DMS114 treated with DMSO at 0.1 percent for 48 hours (cell line): ENCODE results near the gene GORASP1.

Experiments
- DNase-seq: peaks from one replicate; lab custom pipeline; 2025; ENCODE audit not compliant: unreplicated experiment; lab: John Stamatoyannopoulos, UW

Gene GORASP1

DNA sequence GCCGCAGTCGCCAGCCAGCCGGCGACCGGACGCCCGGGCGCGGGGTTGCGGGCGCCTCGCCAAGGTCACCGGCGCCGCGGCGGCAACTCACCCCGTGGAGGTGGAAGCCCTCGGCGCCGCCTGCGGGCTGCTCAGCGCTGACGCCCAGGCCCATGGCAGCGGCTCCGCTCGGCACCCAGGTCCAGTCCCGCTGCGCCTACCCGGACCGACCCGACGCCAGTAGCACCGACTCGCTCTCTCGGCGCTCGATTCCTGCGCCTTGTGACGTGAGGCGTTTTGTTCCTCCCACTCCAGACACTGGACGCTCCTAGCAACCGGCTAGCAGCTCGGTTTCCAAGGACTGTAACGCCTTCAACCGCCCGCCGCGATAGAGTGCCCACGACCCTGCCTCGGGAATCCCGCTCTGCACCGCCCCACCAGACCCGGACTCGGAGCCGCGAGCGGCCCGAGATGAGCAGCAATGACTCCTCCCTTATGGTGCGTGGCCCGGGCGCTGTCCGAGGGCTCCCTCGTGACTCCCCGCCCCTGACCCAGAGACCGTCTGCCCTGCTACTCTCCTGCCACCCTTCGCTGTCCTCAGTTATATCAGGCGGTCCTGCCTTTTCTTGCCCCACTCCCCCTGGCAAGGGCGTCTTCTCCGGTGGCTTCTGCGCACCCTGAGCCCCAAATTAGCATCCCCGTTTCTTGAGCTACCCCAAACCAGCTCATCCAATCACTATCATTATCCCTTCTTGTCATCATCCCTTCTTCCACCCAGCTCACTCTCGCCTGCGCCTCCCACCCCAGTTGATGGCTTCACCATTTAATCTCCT lies at the start of gene GORASP1, which contains the start of gene TTC21A:
Gene GORASP1 (minus strand): TSS at position 240 of the 812 bp plus-strand sequence. CDS start 86 bp downstream, at position 154.
Gene TTC21A (plus strand): TSS at position 293 of the 812 bp plus-strand sequence. CDS start 158 bp downstream, at position 451.
- peak; percentile 64 for DNase-seq

DNA sequence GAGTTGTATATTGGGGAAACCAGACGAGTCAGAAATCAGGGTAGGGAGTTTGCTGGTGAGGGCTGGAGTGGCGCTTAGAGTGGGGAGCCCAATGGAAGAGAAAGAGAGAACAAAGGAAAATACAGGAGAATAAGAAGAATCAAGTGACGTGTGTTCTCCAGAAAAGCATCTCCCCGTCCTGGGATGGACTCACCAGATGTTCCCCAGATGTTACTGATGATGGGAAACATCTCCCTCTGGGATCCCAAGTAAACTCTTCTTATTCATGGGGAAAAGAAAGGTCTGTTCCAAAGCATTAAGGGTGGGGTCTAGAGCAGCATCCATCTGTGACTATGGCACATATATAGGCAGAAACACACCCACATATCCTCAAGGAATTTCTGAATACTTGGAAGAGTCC lies 49.0 kb upstream of the GORASP1 start:
- DNase-seq = no peak

DNA sequence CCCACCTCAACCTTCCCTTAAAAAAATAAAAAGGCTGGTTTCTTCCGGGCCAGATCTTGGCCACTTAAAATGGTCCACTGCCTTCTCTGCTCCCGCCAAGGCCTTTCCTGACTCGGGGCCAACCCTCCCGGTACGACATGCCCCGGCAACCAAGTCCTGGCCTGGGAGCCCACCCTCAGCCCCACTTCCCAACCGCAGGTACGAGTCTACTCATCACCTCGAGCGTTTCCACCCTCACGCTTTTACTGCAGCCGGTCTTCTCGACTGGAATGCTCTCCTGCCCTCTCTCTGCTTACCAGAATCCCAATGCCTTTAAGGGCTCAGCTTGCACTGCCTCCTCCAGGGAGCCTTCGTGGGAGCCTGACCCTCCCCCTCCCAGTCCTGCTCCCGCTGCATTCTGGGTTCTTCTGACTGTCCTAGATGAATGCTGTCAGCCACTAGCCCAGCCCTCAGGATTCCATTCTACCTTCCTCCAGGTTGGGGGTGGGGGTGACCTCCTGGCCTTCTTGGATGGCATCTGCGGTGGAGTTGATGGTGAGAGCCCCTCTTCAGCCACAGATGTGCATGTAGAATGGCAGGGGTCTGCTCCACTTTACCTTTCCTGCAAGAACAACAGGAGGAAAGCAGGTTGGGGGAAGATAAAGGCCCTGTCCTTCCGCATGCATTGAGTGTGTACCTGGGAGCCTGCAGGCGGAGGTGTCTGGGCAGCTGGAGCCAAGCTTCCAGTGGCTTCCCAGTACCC lies 47.0 kb upstream of the GORASP1 start:
- no peak for DNase-seq

DNA sequence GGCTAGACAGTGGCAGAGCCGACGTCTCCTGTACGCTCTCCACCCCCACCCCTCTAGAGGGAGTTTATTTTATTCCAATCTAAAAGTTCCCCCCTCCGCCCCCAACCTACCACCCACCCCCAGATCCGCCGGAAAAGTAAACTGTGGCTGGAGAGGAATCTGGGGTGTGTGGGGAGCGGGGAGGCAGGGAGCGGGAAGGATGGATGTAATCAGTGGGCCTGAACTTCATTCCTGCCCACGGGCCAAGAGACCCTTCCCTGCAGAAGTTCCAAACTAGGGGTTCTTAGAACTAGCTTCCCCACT lies 46.5 kb upstream of the GORASP1 start:
- DNase-seq = no peak

DNA sequence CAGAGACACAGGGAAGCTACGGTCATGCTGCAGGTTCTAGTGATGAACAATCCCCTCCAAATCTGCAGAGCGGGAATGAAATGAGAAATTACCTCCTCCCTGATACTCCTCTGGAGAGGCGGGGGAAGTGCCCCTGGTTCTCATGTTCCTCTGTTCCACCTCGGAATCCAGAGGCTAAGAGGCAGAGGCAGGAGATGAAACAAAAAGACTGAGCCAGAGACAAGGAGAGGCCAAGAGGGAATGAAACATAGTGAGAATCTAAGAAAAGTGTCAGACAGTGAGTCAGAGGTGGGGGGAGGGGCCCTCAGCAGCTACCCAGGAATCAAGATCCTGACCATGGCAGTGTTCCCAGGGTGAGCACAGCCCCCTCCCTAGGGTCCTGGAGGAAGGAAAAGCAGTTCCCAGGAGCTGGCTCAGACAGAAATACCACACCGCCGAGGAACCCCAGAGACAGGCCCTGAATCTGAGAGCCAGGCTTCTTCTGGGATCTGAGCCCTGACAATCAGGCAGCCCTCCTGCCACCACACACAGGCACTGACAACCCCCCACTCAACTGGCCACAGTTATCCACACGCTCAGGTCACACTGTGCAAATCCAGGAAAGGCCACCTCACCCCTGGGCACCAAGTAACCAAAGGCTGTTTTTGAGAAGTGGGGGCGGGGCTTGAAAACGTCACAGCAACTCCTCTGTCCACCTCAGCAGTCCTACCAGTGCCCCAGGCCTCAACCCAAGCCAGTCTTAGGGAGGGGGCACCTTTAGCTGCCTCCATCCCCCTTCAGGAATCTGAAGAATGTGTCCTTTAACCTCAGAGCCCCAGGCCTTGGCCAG lies 43.6 kb upstream of the GORASP1 start:
- no peak for DNase-seq

DNA sequence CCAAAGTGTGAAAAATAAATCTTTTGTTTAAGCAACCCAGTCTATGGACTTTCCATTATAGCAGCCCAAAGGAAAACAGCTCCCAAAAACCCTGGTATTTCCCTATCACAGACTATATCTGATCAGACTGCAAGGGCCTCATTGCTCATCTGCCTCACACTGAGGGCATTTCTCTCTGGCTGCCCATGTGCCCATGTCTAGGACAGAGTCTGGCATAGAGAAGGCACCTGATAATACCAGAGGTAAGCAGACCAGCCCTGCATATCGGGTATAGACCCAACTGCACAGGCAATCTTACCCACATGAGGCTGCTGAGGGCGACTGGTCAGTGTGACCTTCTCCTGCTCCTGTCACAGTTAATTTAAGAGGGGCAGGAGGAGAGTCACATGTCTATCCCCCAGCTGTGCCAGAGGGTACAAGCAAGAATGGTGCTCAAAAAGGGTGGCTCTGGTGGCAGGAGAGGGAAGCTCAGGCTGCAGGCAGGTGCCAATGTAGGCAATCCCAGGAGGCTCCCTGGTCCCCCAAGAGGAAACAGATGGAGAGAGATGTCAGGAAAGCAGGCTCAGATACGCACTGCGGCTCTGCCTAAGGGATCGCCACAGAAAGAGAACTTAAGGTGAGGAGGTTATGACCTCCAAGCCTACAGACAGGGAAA lies 42.8 kb upstream of the GORASP1 start:
- no peak for DNase-seq

DNA sequence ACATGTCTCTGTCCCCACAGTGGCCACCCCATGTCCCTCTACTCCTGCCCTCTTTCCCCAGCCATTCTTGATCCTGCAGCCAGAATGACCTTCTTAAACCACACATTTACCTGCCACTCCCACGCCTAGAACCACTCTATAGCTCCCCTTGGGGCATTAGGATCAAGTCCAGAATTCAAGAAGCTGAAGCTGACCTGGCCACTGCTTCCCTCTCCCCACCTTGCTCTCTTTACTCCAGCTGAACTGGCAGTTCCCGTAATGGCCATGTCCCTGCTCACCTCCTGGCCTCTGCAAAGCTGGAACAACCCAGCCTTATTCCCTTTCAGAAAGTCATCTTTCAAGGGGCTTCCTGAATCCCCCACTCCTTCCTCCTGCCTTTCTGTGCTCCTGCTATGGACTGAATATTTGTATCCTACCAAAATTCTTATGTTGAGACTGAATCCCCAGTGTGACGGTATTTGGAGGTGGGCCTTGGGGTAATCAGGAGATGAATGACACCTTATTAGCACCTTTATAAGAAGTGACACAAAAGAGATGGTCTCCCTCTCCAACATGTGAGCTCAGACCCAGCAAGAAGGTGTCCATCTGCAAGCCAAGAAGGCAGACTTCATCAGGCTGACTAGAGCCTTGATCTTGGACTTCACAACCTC lies 42.2 kb upstream of the GORASP1 start:
- DNase-seq = no peak

DNA sequence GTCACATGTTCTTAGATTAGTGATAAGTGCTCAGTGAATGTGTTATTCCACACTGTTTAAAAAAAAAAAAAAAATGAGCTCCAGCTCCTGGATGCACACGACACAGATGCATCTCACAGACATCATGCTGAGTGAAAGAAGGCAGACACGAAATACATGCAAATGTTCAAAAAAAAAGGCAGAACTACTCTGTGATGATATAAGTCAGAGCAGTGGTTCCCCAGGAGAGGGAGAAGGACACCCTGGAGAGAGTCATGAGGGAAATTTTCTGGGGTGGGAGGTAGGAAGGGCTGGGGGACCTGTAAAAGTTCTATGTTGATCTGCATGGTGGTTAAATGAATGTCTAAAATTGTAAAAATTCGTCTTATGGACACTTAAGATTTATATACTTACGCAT lies 41.6 kb upstream of the GORASP1 start:
- DNase-seq = no peak

DNA sequence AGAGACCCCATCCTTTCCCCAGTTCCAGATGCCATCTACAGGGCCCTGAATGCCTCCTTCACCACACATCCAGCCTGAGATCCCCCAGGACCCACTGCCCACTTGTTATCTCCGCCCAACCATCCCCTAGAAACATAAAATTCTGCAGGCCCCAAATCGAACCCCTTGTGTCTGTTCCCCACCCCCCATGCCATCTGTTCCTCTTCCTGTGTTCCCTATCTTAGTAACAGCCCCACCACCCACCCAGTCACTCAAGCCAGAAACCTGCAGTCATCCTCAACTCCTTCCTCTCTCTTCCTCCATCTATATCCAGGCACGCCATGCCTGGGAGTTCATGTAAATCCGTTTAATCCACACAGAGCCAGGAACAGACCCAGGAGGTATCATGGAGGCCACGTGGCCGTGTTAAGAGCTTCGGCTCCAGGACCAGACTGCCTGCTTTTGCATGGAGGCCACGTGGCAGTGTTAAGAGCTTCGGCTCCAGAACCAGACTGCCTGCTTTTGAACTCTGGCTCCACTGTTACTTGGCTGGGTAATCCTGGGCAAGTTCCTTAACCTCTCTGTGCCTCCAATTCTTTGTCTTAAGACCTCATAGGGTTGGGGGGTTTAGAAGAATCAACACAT lies 41.1 kb upstream of the GORASP1 start:
- DNase-seq = no peak

DNA sequence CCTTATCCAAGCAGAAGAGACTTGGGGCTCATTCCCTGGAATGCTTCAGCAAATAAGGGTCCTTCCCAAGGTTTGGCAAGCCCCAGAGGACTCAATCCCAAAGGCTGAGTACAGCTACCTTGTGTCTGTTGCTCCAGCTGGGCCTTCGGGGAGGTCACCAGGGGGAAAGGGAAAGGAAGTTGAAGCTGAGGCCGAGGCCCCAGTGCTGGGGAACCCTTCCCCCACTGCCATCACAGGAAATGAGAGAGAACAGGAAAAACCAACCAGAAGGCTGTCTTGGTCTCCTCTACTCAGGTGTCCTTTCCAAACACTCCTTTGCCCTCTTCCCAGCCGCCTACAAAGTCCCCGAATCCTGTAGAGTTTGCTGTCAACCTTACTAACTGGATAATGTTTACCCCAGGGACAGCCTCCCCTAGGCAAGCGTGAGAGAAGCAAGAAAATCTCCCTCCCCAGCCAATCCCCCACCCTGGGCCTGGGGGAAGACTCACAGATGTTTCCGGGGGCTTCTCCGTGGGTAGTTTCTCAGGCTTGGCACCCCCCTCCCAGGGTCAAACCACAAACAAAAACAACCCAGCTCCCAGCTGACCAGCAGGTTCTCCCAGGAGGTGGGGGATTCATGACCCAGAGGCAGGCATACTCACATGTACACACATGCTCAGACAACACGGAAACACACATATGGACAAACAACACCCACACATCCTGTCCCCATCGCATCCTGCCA lies 40.4 kb upstream of the GORASP1 start:
- DNase-seq = no peak

DNA sequence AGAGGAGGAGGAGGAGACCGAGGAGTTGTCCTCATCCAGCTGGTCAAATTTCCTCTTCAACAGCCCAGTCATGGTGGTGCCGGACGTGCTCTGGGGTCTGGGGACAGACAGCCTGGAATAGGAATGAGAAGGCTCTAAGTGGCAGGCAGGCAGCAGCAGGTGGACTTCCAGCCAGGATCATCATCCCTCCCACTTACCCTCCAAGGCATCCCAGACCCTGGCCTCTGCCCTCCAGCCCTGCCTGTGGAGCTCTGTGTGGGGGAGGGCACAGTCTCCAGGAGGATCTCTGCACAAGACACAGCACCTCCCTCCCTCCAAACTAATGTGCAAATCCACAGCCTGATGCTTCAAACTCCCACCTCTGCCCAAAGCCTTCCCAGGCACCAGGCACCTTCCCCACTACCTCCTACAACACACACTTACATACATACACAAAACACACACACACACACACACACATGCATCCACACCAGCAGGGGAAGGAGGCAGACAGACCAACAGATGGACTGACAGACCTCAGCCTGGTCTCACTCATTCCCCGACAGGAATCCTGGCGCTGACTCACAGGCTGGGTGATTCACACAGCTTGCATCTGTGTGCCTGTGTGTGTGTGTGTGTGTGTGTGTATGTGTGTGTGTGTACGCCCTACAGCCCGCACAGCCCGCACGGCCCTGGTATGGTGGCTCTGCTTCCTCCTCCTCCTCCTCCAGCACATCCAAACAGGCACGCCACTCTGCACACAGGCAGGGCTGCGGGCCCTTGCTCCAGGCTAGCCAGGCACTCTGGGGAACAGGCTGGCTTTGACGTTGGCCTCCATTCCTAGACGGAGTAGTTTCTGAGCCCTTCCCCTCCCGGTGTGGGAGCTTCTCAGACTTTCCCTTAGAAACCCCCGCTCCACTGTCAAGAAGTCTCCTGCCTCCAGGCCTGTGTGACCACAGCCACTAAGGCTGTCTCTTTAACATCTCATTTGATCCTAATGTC lies 39.5 kb upstream of the GORASP1 start:
- no peak for DNase-seq

DNA sequence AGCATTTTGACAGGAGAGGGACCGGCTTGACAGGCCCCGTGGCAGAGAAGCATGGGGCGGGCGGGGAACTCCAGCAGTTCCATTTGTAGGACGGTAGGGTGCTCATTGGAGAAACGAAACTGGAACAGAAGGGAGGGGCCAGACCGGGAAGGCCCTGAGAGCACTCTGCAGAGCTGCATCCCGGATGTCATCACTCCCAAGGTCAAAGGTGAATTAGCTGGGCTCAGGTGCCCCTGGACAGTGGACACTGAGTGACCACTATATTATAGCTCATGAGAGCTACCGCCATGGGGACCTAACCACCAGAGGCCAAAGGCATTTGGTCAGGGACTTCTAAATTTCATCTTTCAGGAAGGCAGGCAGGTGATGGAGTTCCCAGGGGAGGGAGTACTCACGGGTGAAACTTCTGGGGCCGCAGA lies 38.7 kb upstream of the GORASP1 start:
- no peak for DNase-seq

DNA sequence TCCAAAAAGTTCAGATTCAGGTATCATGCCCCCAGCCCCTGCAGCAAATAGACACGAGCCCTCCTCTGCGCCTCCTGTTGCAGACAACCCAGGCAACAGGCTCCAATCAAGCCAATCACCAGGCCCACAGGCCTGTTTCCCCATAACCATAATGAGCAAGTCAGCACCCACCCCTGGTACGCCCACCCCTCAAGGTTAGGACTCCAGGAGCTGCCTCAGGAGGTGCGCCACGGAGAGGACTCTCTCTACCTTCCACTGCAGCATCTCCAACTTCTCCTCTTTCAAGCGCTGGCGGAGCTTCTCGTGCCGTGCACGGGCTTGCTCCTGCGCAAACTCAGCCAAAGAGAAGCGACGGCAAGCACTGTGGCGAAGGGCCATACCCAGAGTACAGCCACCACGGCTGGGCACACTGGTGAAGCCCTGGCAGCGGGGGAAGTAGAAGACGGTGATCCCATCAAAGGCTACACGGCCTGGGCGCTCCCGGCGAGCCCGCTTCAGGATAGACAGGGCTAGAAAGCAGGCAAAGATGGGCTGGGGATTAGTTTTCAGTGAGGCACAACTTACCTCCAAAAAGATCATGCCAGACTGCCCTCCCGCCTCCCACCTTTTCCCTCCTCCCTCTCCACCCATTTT lies 37.4 kb upstream of the GORASP1 start:
- no peak for DNase-seq

DNA sequence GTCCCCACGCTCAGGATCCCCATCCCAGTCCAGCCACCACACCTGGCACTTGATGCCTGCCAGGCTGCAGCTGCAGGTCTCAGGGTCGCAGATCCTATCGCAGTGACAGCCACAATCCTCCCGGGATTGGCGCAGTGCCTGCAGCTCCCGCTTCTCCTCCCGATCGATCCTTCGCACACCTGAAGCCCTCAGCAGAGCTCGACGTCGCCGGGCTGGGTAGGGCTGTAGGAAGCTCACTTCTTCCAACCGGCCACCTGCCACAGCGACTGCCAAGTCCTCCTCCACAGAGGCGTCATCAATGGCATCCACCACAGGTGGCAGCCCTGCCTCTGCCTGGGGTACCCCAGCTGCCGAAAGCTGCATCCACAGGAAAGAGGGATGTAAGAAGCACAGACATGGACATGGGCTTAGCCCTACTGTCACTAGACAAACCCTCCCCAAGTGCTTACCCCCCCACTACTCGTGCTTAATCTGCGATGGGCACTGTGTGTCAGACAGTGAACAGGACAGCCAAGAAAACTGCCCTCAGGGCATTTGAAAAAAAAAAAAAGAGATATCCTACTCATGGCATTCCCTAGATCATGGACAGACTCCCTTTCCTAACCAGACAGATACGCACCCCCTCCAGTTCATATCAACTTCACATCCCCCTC lies 36.8 kb upstream of the GORASP1 start:
- DNase-seq = no peak

DNA sequence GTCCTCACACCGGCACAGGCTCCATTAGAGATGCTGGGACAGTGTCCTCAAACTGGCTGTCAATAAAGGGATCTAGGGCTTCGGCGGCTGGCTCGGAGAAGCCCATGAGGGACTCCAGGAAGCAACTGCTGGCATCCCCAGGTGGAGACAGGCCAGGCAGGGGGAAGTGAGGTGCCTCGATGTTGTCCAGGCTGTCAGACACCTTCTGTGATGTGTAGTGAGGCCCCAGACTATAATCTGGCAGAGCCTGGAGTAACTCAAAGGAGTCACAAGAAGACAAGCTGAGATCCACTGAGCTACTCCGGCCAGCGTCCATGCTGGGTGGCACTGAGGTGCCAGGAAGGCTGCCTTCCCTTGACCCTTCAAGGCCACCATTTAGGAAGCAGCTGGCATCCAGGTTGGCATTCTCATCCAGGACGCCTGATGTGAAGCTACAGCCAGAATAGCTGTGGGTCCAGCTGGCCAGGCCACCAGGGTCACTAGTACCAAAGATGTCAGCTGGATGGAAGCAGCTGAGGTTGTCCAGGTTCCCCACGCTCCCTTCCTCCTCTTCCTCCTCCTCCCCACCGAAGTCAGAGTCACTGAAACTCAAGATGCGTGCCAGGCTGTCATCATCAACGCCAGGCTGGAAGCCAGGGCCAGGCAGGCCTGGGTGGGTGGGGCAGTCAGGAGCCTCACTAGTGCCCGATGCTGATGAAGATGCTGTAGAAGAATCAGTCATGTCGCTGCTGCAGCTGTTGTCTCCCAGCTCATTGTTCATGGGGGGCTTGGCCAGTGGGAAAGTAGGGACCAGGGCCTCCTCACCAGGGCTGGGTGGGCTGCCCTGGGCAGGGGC lies 35.8 kb upstream of the GORASP1 start:
- no peak for DNase-seq

DNA sequence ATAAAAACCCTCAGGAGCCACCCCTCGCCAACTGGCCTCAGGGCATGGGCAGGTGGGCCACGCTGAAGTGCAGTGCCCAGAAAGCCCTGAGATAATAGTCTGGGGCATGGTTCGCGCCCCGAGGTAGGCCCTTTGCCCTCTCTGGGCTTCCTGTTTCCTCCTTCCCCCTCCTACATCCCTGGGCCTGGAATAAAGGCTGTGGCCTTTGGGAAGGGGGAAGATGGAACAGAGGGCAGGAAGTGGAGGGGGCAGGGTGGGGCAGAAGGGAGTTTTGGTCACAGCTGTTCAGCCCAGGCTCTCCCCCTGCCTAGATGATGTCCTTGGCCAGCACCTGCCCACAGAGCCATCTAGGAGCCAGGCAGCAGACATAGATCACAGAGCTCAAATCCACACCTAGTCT lies 34.6 kb upstream of the GORASP1 start:
- DNase-seq = no peak
